HepG2 (cell line): Measurements from ENCODE around the gene BRSK2. TPM values are rescaled to one million over a fixed set of nuclear protein-coding genes. Genes with fewer than 3 reads are reported as not detected.

Source experiments
- ATAC-seq: fragments of 200-7000 bp; cut with Tn5 transposase; 3 replicates; pipeline ENCODE4 v1.9.1; 2020; ENCODE audit warnings: mild to moderate bottlenecking, moderate library complexity
- BruUV-seq: library from RNA; stranded (reverse); fragments of 400-500 nt; replicated peaks from 2 replicates; lab custom pipeline; 2021; lab: Mats Ljungman, UMichigan
- CTCF ChIA-PET: fragments of 300-600 bp; formaldehyde crosslinking; extraction: SDS; loops from one replicate; lab custom pipeline; 2021; ENCODE audit warnings: low total read pairs, inconsistent platforms, low intra/inter-chr PET ratio; lab: Yijun Ruan, JAX
- POLR2A ChIA-PET: fragments of 350-600 bp; sonication (Branson Sonifier 250); formaldehyde crosslinking; loops from one replicate; lab custom pipeline; 2020; ENCODE audit warnings: antibody characterized with exemption, inconsistent platforms; lab: Yijun Ruan, JAX
- DNase-seq: peaks from one replicate; pipeline ENCODE4 v3.0.0-alpha.2; 2015; ENCODE audit warnings: low spot score
- FAIRE-seq: peaks from 3 replicates; lab custom pipeline; 2011; peaks lifted over from hg19 to GRCh38; lab: Jason Lieb, UNC
- H2AFZ ChIP-seq: one replicate; pipeline ENCODE4 v1.6.1; 2011; ENCODE audit warnings: low read length, inconsistent platforms
- H3K27ac ChIP-seq: fragments of 300-600 bp; 3 replicates; pipeline ENCODE4 v1.8.0; 2011; ENCODE audit warnings: mixed run types, mild to moderate bottlenecking, mixed read lengths, low read length, inconsistent platforms; ENCODE audit not compliant: insufficient read depth; ENCODE audit errors: extremely low read length
- H3K27me3 ChIP-seq, 2 experiments: fragments of 200-600 bp in 1 of 2; 2 replicates in 1 of 2; 3 replicates in 1 of 2; pipeline versions ENCODE4 v1.6.0 to v1.8.0; 2011; ENCODE audit warnings: low read length in 2 of 2, mild to moderate bottlenecking in 2 of 2, moderate library complexity in 2 of 2, inconsistent platforms in 1 of 2; ENCODE audit not compliant: insufficient read depth in 2 of 2, control insufficient read depth in 1 of 2
- H3K36me3 ChIP-seq, 2 experiments: fragments of 200-600 bp in 1 of 2; replicated peaks in 1 of 2; 2 replicates in 1 of 2; 3 replicates in 1 of 2; pipeline versions ENCODE4 v1.5.1 to v1.8.0; 2011; ENCODE audit warnings: low read length in 2 of 2, inconsistent platforms in 1 of 2; ENCODE audit not compliant: insufficient read depth in 2 of 2, control insufficient read depth in 1 of 2
- H3K4me1 ChIP-seq: 2 replicates; pipeline ENCODE4 v1.5.1; 2012; ENCODE audit warnings: low read length, inconsistent platforms; ENCODE audit not compliant: insufficient read depth
- H3K4me2 ChIP-seq: 2 replicates; pipeline ENCODE4 v1.6.0; 2011; ENCODE audit warnings: low read depth, low read length, inconsistent platforms
- H3K4me3 ChIP-seq, 3 experiments: fragments of 200-600 bp in 1 of 3; sonication (generic), shearing (Covaris generic) in 1 of 3; replicated peaks in 1 of 3; 2 replicates each; pipeline ENCODE4 v1.5.1; 2011 to 2016; ENCODE audit warnings: low read length in 3 of 3, inconsistent platforms in 2 of 3, low read depth in 2 of 3, mild to moderate bottlenecking in 2 of 3, control low read depth in 1 of 3, mixed read lengths in 1 of 3; ENCODE audit not compliant: insufficient read depth in 1 of 3
- H3K79me2 ChIP-seq: one replicate; pipeline ENCODE4 v1.6.1; 2011; ENCODE audit warnings: low read length, inconsistent platforms; ENCODE audit not compliant: insufficient read depth
- H3K9ac ChIP-seq: 2 replicates; pipeline ENCODE4 v1.6.0; 2011; ENCODE audit warnings: mild to moderate bottlenecking, low read depth, low read length, inconsistent platforms; ENCODE audit not compliant: insufficient read depth
- H3K9me3 ChIP-seq: 2 replicates; pipeline ENCODE4 v1.5.1; 2012; ENCODE audit warnings: mild to moderate bottlenecking, low read length
- H4K20me1 ChIP-seq: 2 replicates; pipeline ENCODE4 v1.6.0; 2011; ENCODE audit warnings: inconsistent platforms, mild to moderate bottlenecking, low read length, moderate library complexity; ENCODE audit not compliant: insufficient read depth
- AGO2 ChIP-seq: fragments of 200-400 bp; formaldehyde crosslinking; optimal IDR thresholded peaks from 2 replicates; pipeline ENCODE3; 2017; ENCODE audit warnings: mild to moderate bottlenecking, low read depth, low read length, moderate library complexity
- CAMTA2 ChIP-seq: sonication (generic); formaldehyde crosslinking; IDR thresholded peaks from 2 replicates; pipeline ENCODE4 v1.4.0; 2020; ENCODE audit warnings: mild to moderate bottlenecking, missing genetic modification reagents, borderline replicate concordance
- CREB1 ChIP-seq, 2 experiments: fragments of 450-650 bp in 1 of 2; IDR thresholded peaks; 2 replicates each; pipeline ENCODE4 v1.6.1; 2016 to 2017; ENCODE audit warnings: control low read depth in 1 of 2, mild to moderate bottlenecking in 1 of 2, missing compliant biosample characterization in 1 of 2, missing genetic modification characterization in 1 of 2
- DNMT3B ChIP-seq: conservative IDR thresholded peaks from 2 replicates; pipeline ENCODE4 v1.6.1; 2016; ENCODE audit warnings: missing biosample characterization, control low read depth
- EEA1 ChIP-seq: sonication (generic); formaldehyde crosslinking; IDR thresholded peaks from 2 replicates; pipeline ENCODE4 v1.5.1; 2020; ENCODE audit warnings: mild to moderate bottlenecking, missing genetic modification reagents, borderline replicate concordance
- GTF2F1 ChIP-seq: fragments of 150-350 bp; IDR thresholded peaks from 2 replicates; pipeline ENCODE4 v1.6.1; 2014; ENCODE audit warnings: low read length
- GZF1 ChIP-seq: sonication (generic); formaldehyde crosslinking; IDR thresholded peaks from 2 replicates; pipeline ENCODE4 v1.5.1; 2020; ENCODE audit warnings: mild to moderate bottlenecking, missing genetic modification reagents
- HES4 ChIP-seq: sonication (generic); formaldehyde crosslinking; IDR thresholded peaks from 2 replicates; pipeline ENCODE4 v1.9.0; 2021; ENCODE audit warnings: mild to moderate bottlenecking, missing genetic modification reagents, borderline replicate concordance
- HOXA3 ChIP-seq: sonication (generic); formaldehyde crosslinking; IDR thresholded peaks from 2 replicates; pipeline ENCODE4 v1.5.0; 2020; ENCODE audit warnings: missing genetic modification reagents
- KLF11 ChIP-seq: IDR thresholded peaks from 2 replicates; pipeline ENCODE4 v1.6.1; 2016; ENCODE audit warnings: missing compliant biosample characterization
- MAFK ChIP-seq, 2 experiments: IDR thresholded peaks in 1 of 2; conservative IDR thresholded peaks in 1 of 2; 2 replicates each; pipeline ENCODE4 v1.6.1; 2011; ENCODE audit warnings: improper control_type of control experiment in 2 of 2, low read length in 2 of 2
- NFE2L2 ChIP-seq: fragments of 150-350 bp; IDR thresholded peaks from 2 replicates; pipeline ENCODE4 v1.6.1; 2014; ENCODE audit warnings: low read length
- PHB2 ChIP-seq: fragments of 450-650 bp; IDR thresholded peaks from 2 replicates; pipeline ENCODE4 v1.6.1; 2018; ENCODE audit not compliant: partially characterized antibody
- PHF21A ChIP-seq: sonication (generic); formaldehyde crosslinking; IDR thresholded peaks from 2 replicates; pipeline ENCODE4 v1.5.0; 2020; ENCODE audit warnings: mild to moderate bottlenecking, missing genetic modification reagents
- RARA ChIP-seq: IDR thresholded peaks from 2 replicates; pipeline ENCODE4 v1.6.1; 2016; ENCODE audit warnings: missing genetic modification reagents, missing compliant biosample characterization
- SETDB1 ChIP-seq: sonication (generic); formaldehyde crosslinking; IDR thresholded peaks from 2 replicates; pipeline ENCODE4 v1.5.1; 2020; ENCODE audit warnings: missing genetic modification reagents, mild to moderate bottlenecking, borderline replicate concordance
- SNAPC2 ChIP-seq: sonication (generic); formaldehyde crosslinking; IDR thresholded peaks from 2 replicates; pipeline ENCODE4 v1.8.1; 2022; ENCODE audit warnings: mild to moderate bottlenecking, missing genetic modification reagents
- ZNF225 ChIP-seq: sonication (generic); formaldehyde crosslinking; IDR thresholded peaks from 2 replicates; pipeline ENCODE4 v1.4.0; 2020; ENCODE audit warnings: mild to moderate bottlenecking, missing genetic modification reagents
- ZNF547 ChIP-seq: sonication (generic); formaldehyde crosslinking; IDR thresholded peaks from 2 replicates; pipeline ENCODE4 v1.5.1; 2020; ENCODE audit warnings: mild to moderate bottlenecking, missing genetic modification reagents
- ZNF549 ChIP-seq: sonication (generic); formaldehyde crosslinking; IDR thresholded peaks from 2 replicates; pipeline ENCODE4 v1.5.0; 2020; ENCODE audit warnings: missing genetic modification reagents
- ZNF644 ChIP-seq: IDR thresholded peaks from 2 replicates; pipeline ENCODE4 v1.6.1; 2016; ENCODE audit warnings: low read depth
- ZNF773 ChIP-seq: sonication (generic); formaldehyde crosslinking; IDR thresholded peaks from 2 replicates; pipeline ENCODE4 v1.4.0; 2020; ENCODE audit warnings: missing genetic modification reagents, borderline replicate concordance
- WGBS: methylation state at CpG from one replicate; pipeline ENCODE4 v1.1.6; 2017; ENCODE audit warnings: low lambda C conversion rate; 5-methylcytosine and 5-hydroxymethylcytosine counted together
- in situ Hi-C: cut with HindIII; loops from 2 replicates; pipeline ENCODE4 v1.10.0; 2017; ENCODE audit warnings: low pct_unique_long_range_greater_than_20kb; ENCODE audit not compliant: extremely low pct_ligation_motif_present
- intact Hi-C: fragments of 100-400 bp; cut with micrococcal nuclease; formaldehyde crosslinking; loops from one replicate; pipeline ENCODE4 v1.10.0; 2022; ENCODE audit not compliant: unreplicated experiment
- polyA plus RNA-seq, 8 experiments: library from polyadenylated mRNA; depleted of rRNA in 3 of 8; stranded (reverse) in 7 of 8; unstranded in 1 of 8; fragments of >200 nt; fragmentation: Illumina TruSeq in 4 of 8; extraction: Trizol in 4 of 8; gene quantifications; 2 replicates each; pipeline versions ENCODE4 v1.2.1 to v1.2.3, GENCODE V29; 2011 to 2016; ENCODE audit warnings: low read depth in 4 of 8, missing spikeins in 1 of 8, mixed read lengths in 1 of 8; ENCODE audit not compliant: insufficient read depth in 1 of 8
- total RNA-seq, 5 experiments: library from RNA; depleted of rRNA; stranded (reverse); fragments of >200 nt; fragmentation: Illumina TruSeq; extraction: Trizol; gene quantifications; 2 replicates each; pipeline ENCODE4 v1.2.3, GENCODE V29; 2016; ENCODE audit warnings: low read depth in 1 of 5

Gene BRSK2
- total and polyA plus RNA-seq, 2 of the 13 experiments (the other 11 are each of a cell fraction or from before 2014, with no cell fraction given), result 0.74 to 1.1 TPM

- no TSS peak for BruUV-seq
- H3K79me2 ChIP-seq, result peaks cover 3% of the 10 kb centered on the region
- no peak for TF ChIP-seq HES4
- TF ChIP-seq HOXA3 (CRISPR knock-in tag), result no peak
- TF ChIP-seq ZNF225, result no peak
- TF ChIP-seq GTF2F1, result no peak
- no peak for TF ChIP-seq SETDB1 (CRISPR knock-in tag)
- H4K20me1 ChIP-seq, result peaks cover 15% of the 10 kb centered on the region; the same call in 1 of the 2 replicates
- CTCF ChIA-PET, result no interaction called here
- no peak overlapping the region for H3K27ac ChIP-seq
- no peak for DNase-seq
- H3K27me3 ChIP-seq, result no peaks in the 10 kb centered on the region
- in situ Hi-C loops, result no loop called here
- H3K9ac ChIP-seq, result no peak overlapping the region
- no peaks in the 10 kb centered on the region for H3K9me3 ChIP-seq
- POLR2A ChIA-PET, result no interaction called here
- H3K36me3 ChIP-seq, result no peaks in the 10 kb centered on the region
- H3K4me2 ChIP-seq, result no peak overlapping the region
- H3K4me1 ChIP-seq, result no peaks in the 10 kb centered on the region
- FAIRE-seq, result no peak
- H3K4me3 ChIP-seq, result no peak overlapping the region
- ATAC-seq, result no peak; the same call in 1 of the 3 replicates
- intact Hi-C loops, result no loop called here
- 91% methylated on average over 18 of the region's 23 CpGs for WGBS
- H2AFZ ChIP-seq, result no peak overlapping the region
Measured at GRCh38 chr11:1487851-1488574, 98.3 kb downstream of the BRSK2 start.

DNA sequence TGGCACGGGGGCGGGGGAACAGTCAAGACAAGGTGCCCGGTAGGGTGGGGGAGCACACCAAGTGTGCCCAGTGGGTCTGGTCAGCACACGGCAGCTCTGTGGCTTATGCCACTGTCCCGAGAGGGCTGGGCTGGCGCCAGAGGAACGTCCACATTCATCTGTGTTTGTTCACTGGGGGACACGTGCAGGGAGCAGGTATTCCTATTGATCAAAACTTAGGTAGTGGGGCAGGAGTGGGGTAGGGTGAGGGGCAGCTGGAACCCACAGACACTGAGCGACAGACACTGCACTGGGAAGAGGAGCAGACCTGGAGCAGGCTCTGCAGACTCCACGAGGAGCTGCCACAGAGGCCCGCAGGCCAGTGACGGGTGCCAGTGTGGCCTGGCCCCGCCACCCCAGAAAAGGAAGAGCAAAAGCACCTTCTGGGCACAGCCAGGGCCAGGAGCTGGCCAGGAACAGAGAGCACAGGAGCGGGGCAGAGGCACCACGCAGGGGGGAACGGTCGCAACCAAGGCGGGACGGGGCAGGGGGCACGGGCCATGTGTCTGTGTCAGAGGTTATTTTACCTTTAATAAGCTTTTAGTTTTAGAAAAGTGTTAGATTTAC, 98.9 kb downstream of the BRSK2 start:
- H2AFZ ChIP-seq, result no peak overlapping the region
- peaks cover 12% of the 10 kb centered on the region; the same call in 1 of the 2 replicates for H4K20me1 ChIP-seq
- no peak overlapping the region for H3K27ac ChIP-seq
- FAIRE-seq (no peak), ATAC-seq (no peak), DNase-seq (no peak)
- no peak overlapping the region for H3K9ac ChIP-seq
- no peak for TF ChIP-seq DNMT3B (CRISPR knock-in tag)
- no peak for TF ChIP-seq PHF21A
- TF ChIP-seq ZNF549, result no peak
- TF ChIP-seq CAMTA2, result no peak
- no peak for TF ChIP-seq ZNF644 (CRISPR knock-in tag)
- no peak for TF ChIP-seq EEA1 (CRISPR knock-in tag)
- no peak for TF ChIP-seq SETDB1 (CRISPR knock-in tag)
- no peak for TF ChIP-seq ZNF773 (CRISPR knock-in tag)
- TF ChIP-seq RARA (CRISPR knock-in tag), result no peak
- TF ChIP-seq SNAPC2 (CRISPR knock-in tag), result no peak
- TF ChIP-seq KLF11 (CRISPR knock-in tag), result no peak
- TF ChIP-seq ZNF547, result no peak
- TF ChIP-seq CREB1 (IDR thresholded peaks at IDR 0.05), result no peak
- TF ChIP-seq CREB1 (CRISPR knock-in tag; IDR thresholded peaks at IDR 0.05), result no peak
- TF ChIP-seq AGO2, result no peak
- TF ChIP-seq GZF1 (CRISPR knock-in tag), result no peak
- no peak for TF ChIP-seq MAFK (conservative IDR thresholded peaks at IDR 0.05 in 1 of 2, IDR thresholded peaks at IDR 0.05 in 1 of 2; ENCODE audit: low read length in 2 of 2)
- TF ChIP-seq NFE2L2, result no peak
- no peak for TF ChIP-seq PHB2
- in situ Hi-C loops (no loop called here), intact Hi-C loops (no loop called here)
- POLR2A ChIA-PET, result no interaction called here
- no peaks in the 10 kb centered on the region for H3K4me1 ChIP-seq
- H3K9me3 ChIP-seq, result no peaks in the 10 kb centered on the region
- H3K79me2 ChIP-seq, result peaks cover 3% of the 10 kb centered on the region
- CTCF ChIA-PET, result no interaction called here
- no peaks in the 10 kb centered on the region for H3K36me3 ChIP-seq
- no peak overlapping the region for H3K4me2 ChIP-seq
- H3K27me3 ChIP-seq, result no peaks in the 10 kb centered on the region
- WGBS, result 89% methylated on average over 18 of the region's 20 CpGs
- no peak overlapping the region for H3K4me3 ChIP-seq
- BruUV-seq, result no TSS peak
